NOMO-1 (cell line): ENCODE measurements around the gene PPP1R10.

Experiments
- DNase-seq, 2 experiments: peaks; one replicate each; lab custom pipeline; 2025; ENCODE audit not compliant: unreplicated experiment in 2 of 2; lab: John Stamatoyannopoulos, UW

The PPP1R10 gene

DNA sequence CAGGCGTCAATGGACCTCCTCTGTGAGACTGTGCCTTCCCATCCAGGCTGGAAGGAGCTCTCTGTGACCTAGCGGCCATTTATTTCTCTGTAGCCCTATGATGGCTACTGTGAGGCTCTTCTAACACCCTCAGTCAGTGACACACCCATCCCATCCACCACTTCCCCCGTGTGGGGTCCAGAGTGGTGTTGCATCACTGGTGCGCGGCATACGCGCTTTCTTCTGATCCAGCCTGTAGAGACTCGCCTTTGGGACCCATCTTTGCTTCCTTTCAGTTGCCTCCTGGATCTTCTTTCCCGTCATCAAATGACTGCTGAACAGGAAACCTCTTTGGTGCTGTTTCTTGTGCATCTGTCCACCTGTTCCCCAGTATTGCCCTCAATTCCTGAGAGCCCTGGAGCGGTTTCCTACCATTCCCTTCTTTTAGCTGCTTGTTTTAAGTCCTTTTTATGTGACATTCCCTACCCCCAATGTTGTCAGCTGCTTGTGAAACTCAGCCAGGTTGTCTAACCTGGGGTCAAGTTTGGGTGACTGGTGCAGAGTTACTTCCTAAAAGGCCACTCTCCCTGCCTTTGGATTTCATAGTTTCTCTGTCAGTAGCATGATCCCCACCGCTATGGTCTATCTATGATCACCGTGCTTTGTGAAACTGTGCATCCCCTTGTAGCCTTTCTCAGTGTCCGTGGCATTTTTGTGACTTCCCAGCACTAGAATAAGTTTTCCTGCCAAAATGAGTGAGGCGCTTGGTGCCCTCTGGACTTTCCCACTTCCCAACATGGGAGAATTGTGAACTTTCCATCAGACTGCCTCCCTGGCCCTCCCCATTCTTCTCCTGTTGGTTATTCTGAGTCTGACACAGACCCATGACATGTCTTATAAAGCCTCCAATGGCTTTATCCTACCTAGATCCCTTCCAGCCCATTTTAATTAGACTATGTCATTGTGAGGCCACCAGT, 54.3 kb downstream of the PPP1R10 start:
- DNase-seq, result no peak

DNA sequence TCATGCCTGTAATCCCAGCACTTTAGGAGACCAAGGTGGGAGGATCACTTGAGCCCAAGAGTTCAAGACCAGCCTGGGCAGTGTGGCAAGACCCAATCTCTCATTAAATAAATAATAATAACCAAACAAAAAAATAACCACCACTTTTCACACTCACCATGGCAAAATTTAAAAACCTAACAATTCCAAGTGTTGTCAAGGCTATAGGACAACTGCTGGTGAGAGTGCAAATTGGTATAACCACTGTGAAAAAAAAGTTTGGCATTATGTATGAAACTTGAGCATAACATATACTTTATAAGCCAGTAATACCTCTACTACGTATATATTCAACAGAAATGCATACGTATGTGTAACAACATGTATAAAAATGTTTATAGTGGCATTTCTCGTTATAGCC, 56.1 kb downstream of the PPP1R10 start:
- no peak for DNase-seq

DNA sequence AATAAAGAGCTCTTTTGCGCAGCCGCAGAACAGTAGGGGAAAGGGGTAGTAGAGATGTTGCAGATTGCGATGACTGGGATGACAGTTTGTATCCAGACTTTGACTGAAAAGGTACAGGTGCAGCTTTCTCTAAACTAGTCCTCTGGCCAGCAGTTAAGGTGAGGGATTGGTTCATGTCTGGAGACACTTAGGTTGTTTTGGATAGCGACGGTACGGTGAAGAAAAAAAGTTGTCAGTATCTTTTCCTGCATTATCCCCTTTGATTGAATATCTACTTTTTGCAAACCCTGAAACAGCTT, 59.4 kb downstream of the PPP1R10 start:
- DNase-seq, result peak; percentile 8 to 60

DNA sequence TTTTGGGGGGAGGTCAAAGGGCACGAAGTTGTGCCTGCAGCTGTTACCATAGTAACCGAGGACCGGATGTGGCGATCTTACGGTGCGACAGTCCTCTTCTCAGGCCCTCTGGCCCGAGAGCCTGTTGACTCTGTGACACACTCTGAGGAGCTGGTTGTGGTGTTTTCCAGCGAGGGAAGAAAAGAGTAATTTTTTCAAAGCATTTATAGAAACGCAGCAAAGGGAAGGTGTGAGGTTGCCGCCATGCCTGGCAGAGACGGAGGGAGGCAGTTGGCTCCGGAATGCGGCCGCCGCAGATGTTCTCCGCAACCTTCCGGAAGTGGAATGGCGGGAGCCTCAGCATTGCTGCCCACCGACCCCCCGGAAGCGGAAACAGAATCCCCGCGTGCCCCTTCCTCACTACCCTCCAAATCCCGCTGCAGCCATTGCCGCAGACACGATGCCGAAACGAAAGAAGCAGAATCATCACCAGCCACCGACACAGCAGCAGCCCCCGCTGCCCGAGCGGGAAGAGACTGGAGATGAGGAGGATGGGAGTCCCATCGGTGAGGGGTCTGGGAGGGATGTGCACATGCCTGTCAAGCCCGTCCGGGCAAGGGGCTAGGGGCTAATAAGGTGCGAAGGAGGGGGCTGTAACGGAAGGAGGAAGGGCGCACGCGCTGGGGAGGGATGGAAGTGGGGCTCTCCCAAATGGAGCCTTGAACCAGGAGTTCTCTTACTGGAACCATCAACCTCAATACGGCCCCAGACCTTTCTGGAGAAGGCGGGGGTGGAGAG, 59.9 kb downstream of the PPP1R10 start, which contains the start of gene PRR3:
Gene PRR3 (plus strand): TSS at position 390 of the 777 bp plus-strand sequence. CDS start 50 bp downstream, at position 440.
- peak; percentile 86 to 90 for DNase-seq

DNA sequence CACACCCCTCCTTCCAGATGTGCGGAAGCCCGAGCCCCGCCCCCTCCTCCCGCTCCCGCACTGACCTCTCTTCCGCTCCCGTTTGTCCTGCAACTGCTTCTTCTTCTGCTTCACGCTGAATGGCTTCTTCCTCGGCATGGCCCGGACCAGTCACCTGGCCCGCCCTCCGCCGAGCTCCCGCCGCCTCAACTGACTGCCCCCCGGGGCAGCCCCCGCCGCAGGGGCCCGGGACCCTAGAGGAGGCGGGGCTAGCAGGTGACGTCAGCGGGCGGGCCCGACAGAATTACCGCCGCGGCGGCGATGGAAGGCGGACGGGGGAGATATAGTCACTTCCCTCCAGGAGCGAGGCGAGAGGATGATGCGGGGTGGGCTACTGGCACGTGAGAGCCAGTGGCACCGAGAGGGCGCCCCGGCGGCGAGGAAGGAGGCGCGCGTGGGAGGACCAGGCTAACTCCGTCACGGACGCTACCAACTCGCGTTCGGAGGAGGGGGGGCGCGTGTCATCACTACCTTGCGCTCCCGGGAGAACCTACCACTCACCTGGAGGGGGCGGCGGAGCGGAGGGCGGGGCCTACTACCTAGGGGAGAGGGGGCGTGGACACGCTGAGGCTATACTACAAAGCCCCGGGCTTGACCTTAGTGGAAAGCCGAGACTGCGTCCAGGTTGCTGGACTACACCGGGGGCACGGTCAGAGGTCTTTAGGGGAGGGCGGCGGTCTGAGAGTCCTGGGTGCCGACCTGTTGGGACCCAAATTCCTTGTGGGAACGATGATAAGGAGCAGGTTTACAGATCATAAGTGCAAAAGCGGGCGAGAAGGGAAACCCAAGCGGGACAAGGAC, 60.8 kb downstream of the PPP1R10 start, which contains the start of gene GNL1:
Gene GNL1 (minus strand): TSS at position 424 of the 840 bp plus-strand sequence. CDS start 286 bp downstream, at position 138.
- DNase-seq, result peak; percentile 84 to 87

GRCh38 chr6:30555816-30556065, 61.3 kb downstream of the PPP1R10 start:
- DNase-seq, result no peak

GRCh38 chr6:30554962-30555815, 61.9 kb downstream of the PPP1R10 start:
- DNase-seq, result no peak

- no peak for DNase-seq
Observed at GRCh38 chr6:30554404-30554803, 62.6 kb downstream of the PPP1R10 start.
